ENCODE data around the gene CXCR3. TPM values are rescaled to one million over a fixed set of nuclear protein-coding genes. Genes with fewer than 3 reads are reported as not detected.

The CXCR3 gene
- total RNA-seq, 1 donor from 2014 or later = not detected

DNA sequence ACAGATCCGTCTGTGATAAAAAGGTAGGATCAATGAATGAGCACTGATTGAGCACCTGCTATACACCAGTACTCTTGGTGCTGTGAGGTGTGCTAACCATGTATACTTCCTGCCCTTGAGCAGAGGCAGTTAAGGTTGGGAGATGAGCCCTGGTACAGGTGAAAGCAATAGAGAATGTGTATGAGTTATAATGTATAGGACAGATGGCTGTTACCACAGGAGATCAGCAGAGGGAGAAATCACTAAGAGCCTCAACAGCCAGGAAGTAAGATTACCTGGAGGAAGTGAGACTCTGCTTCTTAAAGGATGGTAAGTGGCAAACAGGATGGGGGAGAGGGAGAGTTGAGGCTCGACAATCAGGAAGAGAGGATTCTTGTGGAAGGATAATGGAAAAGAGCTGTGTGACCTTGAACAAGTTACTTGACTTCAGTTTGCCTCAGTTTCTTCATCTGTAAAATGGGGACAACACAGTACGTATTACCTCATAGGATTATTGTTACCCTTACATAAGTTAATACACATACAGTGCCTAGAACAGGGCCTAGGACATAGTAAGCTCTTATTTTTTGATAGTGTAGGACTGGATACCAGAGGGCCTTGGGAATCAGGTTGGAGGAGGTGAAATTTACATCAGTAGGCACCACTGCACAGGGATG, 9.1 kb downstream of the CXCR3 start:
- H3K36me3 Mint-ChIP-seq (ENCODE audit: unreplicated experiment) = peaks cover 56% of the 10 kb centered on the region
- DNase-seq (ENCODE audit: extremely low spot score, unreplicated experiment) = no peak
- no peak for TF ChIP-seq CTCF (IDR thresholded peaks at IDR 0.05)
- no peaks in the 10 kb centered on the region for H3K27me3 Mint-ChIP-seq (ENCODE audit: unreplicated experiment)
- H3K27ac Mint-ChIP-seq (ENCODE audit: unreplicated experiment) = no peak overlapping the region
- H3K4me1 Mint-ChIP-seq (ENCODE audit: unreplicated experiment) = no peaks in the 10 kb centered on the region
- no peak overlapping the region for H3K4me3 Mint-ChIP-seq (ENCODE audit: unreplicated experiment)
- H3K9me3 Mint-ChIP-seq (ENCODE audit: unreplicated experiment) = peaks cover 4% of the 10 kb centered on the region

DNA sequence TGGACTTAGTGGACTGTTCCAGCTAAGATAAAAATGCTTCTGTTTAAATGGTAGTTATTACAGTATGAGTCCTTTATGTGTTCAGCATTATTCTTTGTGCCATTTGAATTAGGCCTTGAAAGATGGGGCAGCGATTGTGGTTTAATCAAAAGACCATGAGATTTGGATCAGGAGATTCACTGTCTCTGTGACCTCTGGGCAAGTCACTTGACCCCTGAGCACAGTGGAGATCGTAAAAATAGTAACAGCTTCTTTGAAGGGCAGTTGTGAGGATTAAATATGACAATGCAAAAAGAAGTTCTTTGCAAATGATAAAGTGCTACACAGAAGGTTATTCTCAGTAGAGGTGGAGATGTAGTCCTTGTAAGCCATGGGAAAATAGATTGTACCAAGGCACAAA, 10.8 kb downstream of the CXCR3 start:
- H3K27me3 Mint-ChIP-seq (ENCODE audit: unreplicated experiment) = no peaks in the 10 kb centered on the region
- H3K36me3 Mint-ChIP-seq (ENCODE audit: unreplicated experiment) = peaks cover 58% of the 10 kb centered on the region
- H3K4me1 Mint-ChIP-seq (ENCODE audit: unreplicated experiment) = no peaks in the 10 kb centered on the region
- no peak overlapping the region for H3K4me3 Mint-ChIP-seq (ENCODE audit: unreplicated experiment)
- no peak for TF ChIP-seq CTCF (IDR thresholded peaks at IDR 0.05)
- H3K27ac Mint-ChIP-seq (ENCODE audit: unreplicated experiment) = no peak overlapping the region
- H3K9me3 Mint-ChIP-seq (ENCODE audit: unreplicated experiment) = peaks cover 15% of the 10 kb centered on the region
- no peak for DNase-seq (ENCODE audit: extremely low spot score, unreplicated experiment)

DNA sequence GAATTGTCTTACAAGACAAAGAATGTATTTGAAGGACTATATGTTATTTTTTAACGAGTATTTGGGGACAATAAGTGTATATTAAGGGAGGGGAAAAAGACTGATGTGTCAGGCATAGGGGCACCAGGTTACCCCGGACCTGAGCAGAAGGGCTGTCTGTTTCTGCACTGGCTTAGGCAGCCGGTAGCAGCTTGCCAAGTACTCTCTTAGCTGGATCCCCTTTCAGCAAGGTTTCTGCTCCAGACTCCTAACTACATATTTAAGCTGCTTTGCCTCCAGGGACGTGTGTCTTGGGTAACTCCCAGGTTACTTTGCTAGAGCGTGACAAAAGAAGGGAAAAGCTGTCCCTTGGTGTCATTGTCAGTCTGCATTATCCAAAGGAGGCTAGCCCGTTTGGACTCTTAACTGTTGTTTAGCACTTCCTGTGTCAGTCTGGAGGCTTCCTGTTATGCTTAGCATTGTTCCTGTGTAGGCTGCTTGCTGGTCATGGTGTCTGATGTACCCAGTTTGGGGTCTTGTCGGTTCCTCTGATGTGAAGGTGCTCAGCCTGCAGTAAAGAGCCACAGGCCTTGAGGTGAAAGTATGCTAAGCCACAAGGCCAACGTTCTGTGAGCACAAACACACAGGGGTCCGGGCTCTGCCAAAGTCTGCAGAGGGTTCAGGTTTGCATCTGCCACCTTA, 11.6 kb downstream of the CXCR3 start:
- H3K36me3 Mint-ChIP-seq (ENCODE audit: unreplicated experiment) = peaks cover 61% of the 10 kb centered on the region
- no peak overlapping the region for H3K4me3 Mint-ChIP-seq (ENCODE audit: unreplicated experiment)
- TF ChIP-seq CTCF (IDR thresholded peaks at IDR 0.05) = no peak
- DNase-seq (ENCODE audit: extremely low spot score, unreplicated experiment) = no peak
- H3K27ac Mint-ChIP-seq (ENCODE audit: unreplicated experiment) = no peak overlapping the region
- peaks cover 16% of the 10 kb centered on the region for H3K9me3 Mint-ChIP-seq (ENCODE audit: unreplicated experiment)
- H3K4me1 Mint-ChIP-seq (ENCODE audit: unreplicated experiment) = no peaks in the 10 kb centered on the region
- no peaks in the 10 kb centered on the region for H3K27me3 Mint-ChIP-seq (ENCODE audit: unreplicated experiment)

- Mint-ChIP-seq H3K4me1 (ENCODE audit: unreplicated experiment) (no peaks in the 10 kb centered on the region), H3K4me3 (ENCODE audit: unreplicated experiment) (no peak overlapping the region), H3K27me3 (ENCODE audit: unreplicated experiment) (no peaks in the 10 kb centered on the region), H3K9me3 (ENCODE audit: unreplicated experiment) (peaks cover 16% of the 10 kb centered on the region), H3K27ac (ENCODE audit: unreplicated experiment) (no peak overlapping the region), H3K36me3 (ENCODE audit: unreplicated experiment) (peaks cover 55% of the 10 kb centered on the region)
- no peak for TF ChIP-seq CTCF (IDR thresholded peaks at IDR 0.05)
- DNase-seq (ENCODE audit: extremely low spot score, unreplicated experiment) = no peak
Measured at GRCh38 chrX:71604796-71605568, 13.3 kb downstream of the CXCR3 start.

DNA sequence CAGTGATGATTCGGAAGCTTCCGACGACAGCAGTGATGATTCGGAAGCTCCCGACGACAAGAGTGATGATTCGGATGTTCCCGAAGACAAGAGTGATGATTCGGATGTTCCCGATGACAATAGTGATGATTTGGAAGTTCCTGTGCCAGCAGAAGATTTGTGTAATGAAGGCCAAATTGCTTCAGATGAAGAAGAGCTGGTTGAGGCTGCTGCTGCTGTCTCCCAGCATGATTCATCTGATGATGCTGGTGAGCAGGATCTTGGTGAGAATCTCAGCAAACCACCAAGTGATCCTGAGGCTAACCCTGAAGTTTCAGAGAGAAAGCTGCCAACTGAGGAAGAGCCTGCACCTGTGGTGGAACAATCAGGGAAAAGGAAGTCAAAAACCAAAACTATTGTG, 14.2 kb downstream of the CXCR3 start:
- Mint-ChIP-seq H3K4me3 (ENCODE audit: unreplicated experiment) (no peak overlapping the region), H3K36me3 (ENCODE audit: unreplicated experiment) (peaks cover 50% of the 10 kb centered on the region), H3K27me3 (ENCODE audit: unreplicated experiment) (no peaks in the 10 kb centered on the region), H3K27ac (ENCODE audit: unreplicated experiment) (no peak overlapping the region), H3K9me3 (ENCODE audit: unreplicated experiment) (peaks cover 16% of the 10 kb centered on the region), H3K4me1 (ENCODE audit: unreplicated experiment) (no peaks in the 10 kb centered on the region)
- DNase-seq (ENCODE audit: extremely low spot score, unreplicated experiment) = no peak
- TF ChIP-seq CTCF (IDR thresholded peaks at IDR 0.05) = no peak

All from osteocyte (in vitro differentiated cells).